Stimulated activated CD4-positive, alpha-beta T cell treated with anti-CD3 and anti-CD28 coated beads, Interleukin-2, amount 100 ng/mL, for 4 hours (primary cell): ENCODE measurements around the gene INPP4B.
"Not testable (repeated sequence)": the region's sequence is repeated elsewhere in the genome, so short reads cannot be mapped to it uniquely, and the experiment has no call there.

Experiments used
- DNase-seq: peaks from one replicate; pipeline ENCODE4 v3.0.0-alpha.2; 2020; ENCODE audit warnings: low read depth

INPP4B gene

GRCh38 chr4:142406917-142407501 is 439.1 kb downstream of the INPP4B start:
- DNase-seq, result peak; percentile 22

GRCh38 chr4:142406499-142406835 is 439.6 kb downstream of the INPP4B start:
- no peak for DNase-seq

- no peak for DNase-seq
Measured at GRCh38 chr4:142405695-142406498, 440.2 kb downstream of the INPP4B start.

GRCh38 chr4:142405021-142405694 is 440.9 kb downstream of the INPP4B start:
- DNase-seq, result peak; percentile 26

- no peak for DNase-seq
Measured at GRCh38 chr4:142404191-142404611, 441.9 kb downstream of the INPP4B start.

- no peak for DNase-seq
Measured at GRCh38 chr4:142402900-142403299, 443.2 kb downstream of the INPP4B start.

- DNase-seq, result no peak
Measured at GRCh38 chr4:142402156-142402555, 443.9 kb downstream of the INPP4B start.

- not testable (repeated sequence) for DNase-seq
Measured at GRCh38 chr4:142397364-142397991, 448.6 kb downstream of the INPP4B start.

GRCh38 chr4:142396279-142396678 is 449.8 kb downstream of the INPP4B start:
- no peak for DNase-seq

- no peak for DNase-seq
Measured at GRCh38 chr4:142393127-142393526, 453.0 kb downstream of the INPP4B start.

- no peak for DNase-seq
Measured at GRCh38 chr4:142386856-142387255, 459.2 kb downstream of the INPP4B start.

GRCh38 chr4:142386449-142386848 is 459.7 kb downstream of the INPP4B start:
- DNase-seq, result no peak

- no peak for DNase-seq
Measured at GRCh38 chr4:142383800-142384470, 462.2 kb downstream of the INPP4B start.

GRCh38 chr4:142383354-142383753 is 462.7 kb downstream of the INPP4B start:
- no peak for DNase-seq

GRCh38 chr4:142380052-142380602 is 466.0 kb downstream of the INPP4B start:
- DNase-seq, result no peak

GRCh38 chr4:142379277-142380051 is 466.6 kb downstream of the INPP4B start:
- DNase-seq, result no peak

GRCh38 chr4:142378179-142378578 is 467.9 kb downstream of the INPP4B start:
- DNase-seq, result no peak

- DNase-seq, result no peak
Measured at GRCh38 chr4:142377342-142378091, 468.6 kb downstream of the INPP4B start.

- no peak for DNase-seq
Measured at GRCh38 chr4:142376204-142376603, 469.9 kb downstream of the INPP4B start.

- DNase-seq, result no peak
Measured at GRCh38 chr4:142373610-142374009, 472.5 kb downstream of the INPP4B start.
